Neuronal stem cell (in vitro differentiated cells): ENCODE data around the gene PGBD1. TPM values are rescaled to one million over a fixed set of nuclear protein-coding genes. Genes with fewer than 3 reads are reported as not detected.

Source experiments
- small RNA-seq: library from polyadenylated mRNA; stranded (forward); fragments of <200 nt; extraction: miRNeasy Mini kit (QIAGEN cat#:217004); gene quantifications from one replicate; pipeline ENCODE3, GENCODE V24; 2013; ENCODE audit not compliant: insufficient read depth

PGBD1 gene

Small RNA genes within 50 kb of the gene (small RNA-seq; reads per million reads assigned to genes)
- gene AL021997.1, result not detected
- not detected for gene AL021997.2
